Brain microvascular endothelial cell (primary cell): ENCODE results near the gene KRTAP10-4.
"Not testable (repeated sequence)": the region's sequence is repeated elsewhere in the genome, so short reads cannot be mapped to it uniquely, and the experiment has no call there.

Experiments
- DNase-seq: peaks from one replicate; pipeline ENCODE4 v3.0.0-alpha.2; 2020
- H3K27ac ChIP-seq: fragments of 250-450 bp; sonication (Bioruptor Pico); 2 replicates; pipeline ENCODE4 v1.5.1; 2020; ENCODE audit warnings: mild to moderate bottlenecking, moderate library complexity
- H3K27me3 ChIP-seq: fragments of 250-450 bp; sonication (Bioruptor Pico); replicated peaks from 2 replicates; pipeline ENCODE4 v1.5.1; 2020; ENCODE audit warnings: mild to moderate bottlenecking
- H3K36me3 ChIP-seq: fragments of 250-450 bp; sonication (Bioruptor Pico); replicated peaks from 2 replicates; pipeline ENCODE4 v1.5.1; 2020; ENCODE audit warnings: mild to moderate bottlenecking
- H3K4me3 ChIP-seq: 2 replicates; pipeline ENCODE4 v1.5.1; 2011; ENCODE audit warnings: low read depth, mild to moderate bottlenecking, control low read depth, low read length, moderate library complexity
- CTCF ChIP-seq: IDR thresholded peaks from 2 replicates; pipeline ENCODE4 v1.5.1; 2011; ENCODE audit warnings: low read depth, mild to moderate bottlenecking, moderate library complexity, low read length, control low read depth, inconsistent platforms; ENCODE audit errors: missing control alignments
- in situ Hi-C: cut with HindIII; loops from 2 replicates; pipeline ENCODE4 v1.10.0; 2017; ENCODE audit warnings: low sequenced_read_pairs, low pct_ligation_motif_present

KRTAP10-4 gene

GRCh38 chr21:44598061-44598460, 24.5 kb downstream of the KRTAP10-4 start:
- in situ Hi-C loops, result no loop called here
- DNase-seq, result no peak
- no peak overlapping the region for H3K4me3 ChIP-seq
- peaks cover 7% of the 10 kb centered on the region for H3K27me3 ChIP-seq
- no peaks in the 10 kb centered on the region for H3K36me3 ChIP-seq
- H3K27ac ChIP-seq, result no peak overlapping the region
- TF ChIP-seq CTCF, result no peak

- H3K4me3 ChIP-seq, result no peak overlapping the region
- in situ Hi-C loops, result no loop called here
- H3K27ac ChIP-seq, result no peak overlapping the region
- no peak for TF ChIP-seq CTCF
- H3K36me3 ChIP-seq, result no peaks in the 10 kb centered on the region
- peaks cover 2% of the 10 kb centered on the region for H3K27me3 ChIP-seq
- DNase-seq, result no peak
Observed at GRCh38 chr21:44599264-44600029, 25.9 kb downstream of the KRTAP10-4 start.

GRCh38 chr21:44600118-44600978, 26.8 kb downstream of the KRTAP10-4 start, which contains the start of gene KRTAP10-7:
Gene KRTAP10-7 (plus strand): TSS chr21:44600597. CDS start chr21:44600622, 25 bp downstream.
- H3K27ac ChIP-seq, in situ Hi-C loops: not testable (repeated sequence)

GRCh38 chr21:44601091-44601490, 27.6 kb downstream of the KRTAP10-4 start:
- DNase-seq, in situ Hi-C loops, H3K36me3 ChIP-seq: not testable (repeated sequence)

More at GRCh38 chr21:44600118-44600978, 26.8 kb downstream of the KRTAP10-4 start, which contains the start of gene KRTAP10-7:
- not testable (repeated sequence) for H3K27me3 ChIP-seq, H3K36me3 ChIP-seq, DNase-seq, H3K4me3 ChIP-seq

GRCh38 chr21:44601596-44602462, 28.3 kb downstream of the KRTAP10-4 start:
- H3K36me3 ChIP-seq, result no peaks in the 10 kb centered on the region
- H3K4me3 ChIP-seq, result no peak overlapping the region
- TF ChIP-seq CTCF, result no peak
- in situ Hi-C loops, result no loop called here
- H3K27me3 ChIP-seq, result peaks cover 2% of the 10 kb centered on the region
- no peak overlapping the region for H3K27ac ChIP-seq
- DNase-seq, result no peak

More at GRCh38 chr21:44601091-44601490, 27.6 kb downstream of the KRTAP10-4 start:
- H3K27me3 ChIP-seq, H3K4me3 ChIP-seq, H3K27ac ChIP-seq: not testable (repeated sequence)

- no peaks in the 10 kb centered on the region for H3K36me3 ChIP-seq
- TF ChIP-seq CTCF, result no peak
- in situ Hi-C loops, result no loop called here
- H3K4me3 ChIP-seq, result no peak overlapping the region
- peaks cover 2% of the 10 kb centered on the region for H3K27me3 ChIP-seq
- no peak for DNase-seq
- H3K27ac ChIP-seq, result no peak overlapping the region
Observed at GRCh38 chr21:44602463-44602850, 28.9 kb downstream of the KRTAP10-4 start.
